Posterior cingulate gyrus (tissue), 11 donors: ENCODE data around the gene TRPM3.

Experiments
- DNase-seq, 10 donors: peaks; one replicate each; pipeline versions ENCODE4 v3.0.0 to v3.0.0-alpha.2; 2020 to 2021; ENCODE audit warnings: mixed read lengths in 3 of 10
- intact Hi-C: fragments of 100-400 bp; cut with DNase I; formaldehyde crosslinking; loops from one replicate; pipeline ENCODE4 v1.15.1; 2023

Gene TRPM3

DNA sequence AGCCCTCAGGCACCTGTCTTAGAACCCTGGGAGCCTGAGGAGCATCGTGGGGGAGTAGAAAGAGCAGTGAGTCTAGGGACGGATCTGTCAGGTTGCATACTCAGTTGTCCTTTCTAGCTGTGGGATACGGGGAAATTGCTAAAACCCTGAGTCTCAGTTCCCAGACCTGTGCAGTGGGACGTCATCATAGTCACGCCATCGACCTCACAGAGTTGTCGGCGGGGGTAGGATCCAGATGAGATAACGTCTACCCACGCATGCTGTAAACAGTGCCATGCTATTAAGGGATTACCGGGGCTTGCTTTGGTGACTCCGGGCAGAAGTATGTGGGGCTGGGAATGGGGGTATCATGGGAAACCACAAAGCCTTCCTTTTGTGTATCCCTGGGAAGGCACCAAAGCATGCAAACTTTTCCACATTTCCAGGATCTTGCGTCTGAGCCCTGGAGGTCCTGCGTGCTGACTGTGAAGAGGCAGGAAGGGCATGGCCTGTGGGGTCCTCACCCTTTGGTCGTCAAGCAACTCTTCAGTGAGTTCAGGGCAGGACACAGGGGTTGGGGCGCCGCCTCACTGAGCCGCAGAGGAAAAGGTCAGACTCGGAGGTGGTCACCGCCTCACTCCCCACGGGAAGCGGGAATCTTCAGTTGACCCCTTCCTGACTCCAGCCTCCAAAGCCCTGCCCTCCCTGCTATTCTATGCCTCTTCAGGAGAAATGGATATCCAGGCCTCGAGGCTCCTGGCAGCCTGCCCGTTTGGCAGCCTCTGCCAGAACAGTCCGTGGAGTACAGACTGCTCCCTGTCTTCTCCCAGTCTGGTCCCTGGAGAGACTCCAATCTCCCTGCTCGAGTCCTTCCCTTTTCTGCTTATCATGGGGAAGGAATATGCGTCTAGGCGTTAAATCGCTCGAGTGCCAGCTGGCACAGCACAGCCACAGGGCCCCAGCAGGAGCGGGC is 520.1 kb downstream of the TRPM3 start:
- intact Hi-C loops = loop anchor here (2.0 to 5.0 kb wide), 2 partner anchors 119 to 180 kb away; no protein-coding TSS in a partner anchor
- peak; percentile 77 to 97 (median 85) for DNase-seq

DNA sequence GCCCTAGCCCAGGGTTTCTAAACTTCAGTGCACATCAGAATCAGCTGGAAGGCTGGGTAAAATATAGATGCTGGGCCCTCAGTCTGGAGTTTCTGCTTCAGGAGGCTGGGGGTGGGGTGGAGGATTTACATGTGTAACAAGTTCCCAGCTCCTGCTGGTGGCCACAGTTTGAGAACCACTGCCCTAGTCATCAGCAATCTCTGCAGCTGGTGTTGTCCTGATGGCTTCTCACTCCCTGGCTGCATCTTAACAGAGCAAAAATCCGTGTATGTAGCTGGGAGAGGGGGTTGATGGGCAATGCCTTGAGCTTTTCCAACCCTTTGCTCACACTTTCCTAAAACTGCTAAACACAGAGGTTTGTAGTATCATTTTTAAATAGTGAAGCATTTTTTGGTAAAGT is 520.9 kb downstream of the TRPM3 start:
- intact Hi-C loops = loop anchor here (2.0 to 5.0 kb wide), 2 partner anchors 118 to 180 kb away; no protein-coding TSS in a partner anchor

DNA sequence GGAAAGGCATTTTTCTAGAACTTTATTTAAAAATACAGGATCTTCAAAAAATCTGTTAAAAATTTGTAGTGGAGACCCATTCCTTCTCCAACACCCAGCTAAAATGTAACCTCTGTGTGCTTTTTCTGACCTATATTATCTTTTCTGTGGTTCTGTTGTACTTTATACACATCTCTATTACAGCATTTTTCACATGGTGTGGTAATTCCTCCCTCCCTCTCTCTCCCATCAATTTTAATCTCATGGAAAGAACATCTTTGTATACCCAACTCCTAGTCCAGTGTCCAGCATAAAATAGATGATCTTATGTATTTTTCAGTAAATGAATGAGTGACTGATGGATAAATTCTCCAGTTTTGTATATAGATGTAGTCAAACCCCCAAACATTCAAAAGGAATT is 523.5 kb downstream of the TRPM3 start:
- intact Hi-C loops = no loop called here
- DNase-seq = no peak

More for the DNA sequence above, 520.9 kb downstream of the TRPM3 start:
- no peak for DNase-seq

DNA sequence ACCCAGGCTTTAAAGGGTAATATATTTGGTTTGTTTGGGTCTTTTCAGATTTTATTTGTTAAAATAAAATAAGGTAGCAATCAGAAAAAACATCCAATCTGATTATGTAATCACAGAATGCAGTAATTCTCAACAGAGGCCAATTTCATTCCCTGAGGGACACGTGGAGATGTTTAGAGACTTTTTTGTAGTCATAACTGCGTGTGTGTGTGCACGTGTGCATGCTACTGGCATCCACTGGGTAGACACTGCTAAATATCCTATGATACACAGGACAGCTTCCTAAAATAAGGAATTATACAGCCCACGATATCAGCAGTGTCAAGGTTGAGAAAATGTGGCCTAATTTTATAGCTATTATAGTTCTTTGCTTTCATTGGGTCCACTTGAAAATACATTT is 526.2 kb downstream of the TRPM3 start:
- DNase-seq = no peak

GRCh38 chr9:70594386-70594944 is 527.0 kb downstream of the TRPM3 start:
- DNase-seq = no peak
- intact Hi-C loops = no loop called here

More for the DNA sequence above, 526.2 kb downstream of the TRPM3 start:
- intact Hi-C loops = no loop called here

DNA sequence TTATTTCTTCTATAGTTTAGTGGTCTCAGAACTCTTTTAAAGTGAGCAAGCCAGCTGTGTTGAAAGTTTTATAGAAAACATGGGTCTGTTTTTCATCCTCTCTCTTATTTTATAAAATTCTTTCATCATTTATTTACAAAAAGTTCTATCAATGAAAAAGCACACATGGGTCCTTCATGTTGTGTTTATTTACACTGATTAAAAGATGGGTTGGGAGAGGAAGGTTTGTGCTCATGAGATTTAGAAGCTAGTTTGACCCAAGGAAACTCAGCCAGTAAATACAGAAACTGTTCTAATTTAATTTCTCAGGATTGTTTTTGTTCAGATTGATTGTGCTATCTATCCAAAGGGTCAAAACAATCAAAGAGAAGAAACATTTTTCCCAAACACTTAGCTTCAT is 528.2 kb downstream of the TRPM3 start:
- intact Hi-C loops = no loop called here
- DNase-seq = no peak

- DNase-seq = no peak
- intact Hi-C loops = no loop called here
Measured at GRCh38 chr9:70590315-70590677, 531.1 kb downstream of the TRPM3 start.

DNA sequence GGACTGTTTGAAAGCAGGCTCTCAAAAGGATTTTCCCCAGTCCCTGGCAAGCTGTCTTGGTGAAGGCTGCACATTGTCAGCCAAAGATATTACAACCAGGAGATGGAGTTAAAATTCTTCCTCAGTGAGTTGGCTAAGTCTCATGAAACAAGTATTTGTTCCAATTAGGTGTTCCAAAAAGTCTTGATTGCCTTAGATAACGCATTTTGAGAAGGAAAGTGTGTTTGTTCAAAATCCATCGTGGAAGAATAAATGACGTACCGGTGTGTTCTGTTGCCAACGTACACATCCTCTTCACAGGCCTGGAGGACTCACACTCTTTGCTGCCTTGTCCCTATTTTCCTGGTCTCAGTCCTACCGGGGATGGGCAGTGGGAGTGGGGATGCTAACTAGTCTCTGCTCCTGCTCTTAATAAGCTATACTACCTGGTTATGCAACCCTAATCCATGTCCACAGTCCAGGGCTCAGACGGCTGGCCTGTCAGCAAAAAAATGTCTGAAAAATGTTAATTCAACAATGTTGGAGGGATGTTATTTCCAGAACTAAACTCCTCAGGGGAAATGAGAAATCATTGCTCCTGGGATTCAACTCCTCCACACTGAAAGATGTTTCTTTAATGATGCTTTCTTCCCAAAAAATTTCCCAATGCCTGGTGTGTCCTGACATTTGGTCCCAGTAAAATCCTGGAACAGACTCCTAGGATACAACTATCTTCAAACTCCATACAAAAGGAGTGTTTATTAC is 531.7 kb downstream of the TRPM3 start:
- intact Hi-C loops = no loop called here
- no peak for DNase-seq

- no peak for DNase-seq
- intact Hi-C loops = no loop called here
Measured at GRCh38 chr9:70588999-70589398, 532.4 kb downstream of the TRPM3 start.

DNA sequence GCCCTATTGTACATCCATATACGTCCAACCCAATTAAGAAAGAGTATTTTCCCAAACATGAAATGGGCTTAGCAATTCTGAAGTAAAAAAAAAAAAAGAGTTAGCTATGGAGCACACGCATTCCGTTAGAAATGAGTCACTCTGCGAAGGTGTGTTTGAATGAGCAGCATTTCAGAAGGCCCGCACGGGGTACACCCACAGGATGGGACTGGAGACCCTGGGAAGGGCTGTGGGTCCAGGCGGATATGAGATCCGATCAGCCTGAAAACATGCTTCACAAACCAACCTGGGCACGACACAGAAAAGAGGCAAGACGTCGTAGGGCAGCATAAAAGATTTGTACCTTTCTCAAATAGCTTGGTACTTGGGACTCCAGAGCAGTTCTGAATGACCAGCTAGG is 533.0 kb downstream of the TRPM3 start:
- no peak for DNase-seq
- intact Hi-C loops = no loop called here

DNA sequence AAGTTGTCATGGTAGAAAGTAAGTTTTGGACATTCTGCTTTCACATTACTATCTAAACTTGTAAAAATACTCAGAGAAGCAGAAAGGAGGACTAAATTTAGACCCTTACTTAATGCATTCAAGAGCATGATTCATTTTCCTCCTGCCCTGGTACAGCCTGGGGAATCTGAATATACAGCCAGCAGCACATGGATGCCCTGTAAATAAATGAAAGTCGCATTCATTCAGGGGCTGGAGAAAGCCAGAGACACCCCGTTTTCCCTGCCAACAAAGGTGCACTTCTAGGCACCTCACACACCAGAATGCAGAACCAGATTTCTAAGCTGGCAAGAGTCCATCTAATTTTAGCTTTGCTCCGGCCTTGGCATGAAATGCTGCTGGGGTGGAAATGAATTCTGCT is 534.2 kb downstream of the TRPM3 start:
- DNase-seq = no peak
- intact Hi-C loops = no loop called here

- intact Hi-C loops = no loop called here
- no peak for DNase-seq
Measured at GRCh38 chr9:70586476-70586875, 534.9 kb downstream of the TRPM3 start.

- intact Hi-C loops = no loop called here
Measured at GRCh38 chr9:70581955-70582350, 539.5 kb downstream of the TRPM3 start.

GRCh38 chr9:70581214-70581954 is 540.0 kb downstream of the TRPM3 start:
- DNase-seq = no peak
- intact Hi-C loops = no loop called here

More at GRCh38 chr9:70581955-70582350, 539.5 kb downstream of the TRPM3 start:
- DNase-seq = no peak

- DNase-seq = no peak
- intact Hi-C loops = no loop called here
Measured at GRCh38 chr9:70580606-70581195, 540.7 kb downstream of the TRPM3 start.

- DNase-seq = no peak
- intact Hi-C loops = no loop called here
Measured at GRCh38 chr9:70579686-70580085, 541.7 kb downstream of the TRPM3 start.

DNA sequence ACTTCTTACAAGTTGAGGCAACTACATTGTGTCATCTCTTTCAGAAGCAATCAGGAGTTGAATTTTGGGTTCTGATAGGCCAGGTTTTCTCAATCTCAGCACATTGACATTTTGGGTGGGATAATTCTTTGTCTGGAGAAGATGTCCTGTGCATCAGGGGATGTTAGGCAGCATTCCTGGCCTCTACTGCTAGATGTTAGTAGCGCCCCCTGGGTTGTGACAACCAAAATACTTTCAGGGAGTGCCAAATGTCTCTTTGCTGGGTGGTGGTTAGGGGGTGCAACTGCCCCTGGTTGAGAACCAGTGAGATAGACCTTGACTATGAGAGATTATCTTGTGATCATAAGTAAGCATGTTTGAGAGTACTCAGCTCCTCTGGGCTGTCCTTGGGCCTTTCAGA is 542.7 kb downstream of the TRPM3 start:
- intact Hi-C loops = no loop called here

GRCh38 chr9:70577671-70578070 is 543.8 kb downstream of the TRPM3 start:
- intact Hi-C loops = no loop called here
- no peak for DNase-seq

More for the DNA sequence above, 542.7 kb downstream of the TRPM3 start:
- DNase-seq = no peak

GRCh38 chr9:70576116-70576515 is 545.3 kb downstream of the TRPM3 start:
- no peak for DNase-seq
- intact Hi-C loops = no loop called here
